A549 (cell line): ENCODE measurements around the gene ARHGAP26.

Experiments
- CTCF ChIP-seq: fragments of >200 bp; sonication (Bioruptor Twin); formaldehyde crosslinking; IDR thresholded peaks from 3 replicates; pipeline ENCODE4 v1.5.1; 2016
- EHF ChIP-seq: fragments of 250-450 bp; sonication (Bioruptor Pico); IDR thresholded peaks from 2 replicates; pipeline ENCODE4 v1.5.0; 2020; ENCODE audit warnings: mild to moderate bottlenecking
- ELK1 ChIP-seq: fragments of 150-350 bp; IDR thresholded peaks from 2 replicates; pipeline ENCODE4 v1.6.1; 2014; ENCODE audit warnings: low read depth, mild to moderate bottlenecking, low read length
- MAX ChIP-seq: IDR thresholded peaks from 2 replicates; pipeline ENCODE4 v1.6.1; 2012
- MAZ ChIP-seq: fragments of 150-350 bp; IDR thresholded peaks from 2 replicates; pipeline ENCODE4 v1.6.1; 2014; ENCODE audit warnings: antibody characterized with exemption, low read depth, low read length, borderline replicate concordance
- POLR2A ChIP-seq: IDR thresholded peaks from 2 replicates; pipeline ENCODE4 v1.6.1; 2012; ENCODE audit warnings: mild to moderate bottlenecking, low read length
- RAD21 ChIP-seq, 2 experiments: fragments of >200 bp in 1 of 2; sonication (Bioruptor Twin) in 1 of 2; formaldehyde crosslinking in 1 of 2; IDR thresholded peaks in 1 of 2; conservative IDR thresholded peaks in 1 of 2; 2 replicates in 1 of 2; 3 replicates in 1 of 2; pipeline ENCODE4 v1.6.1; 2012 to 2018; ENCODE audit warnings: inconsistent platforms in 1 of 2
- RFX5 ChIP-seq: fragments of 450-650 bp; IDR thresholded peaks from 2 replicates; pipeline ENCODE4 v1.7.1; 2014; ENCODE audit warnings: antibody characterized with exemption, mild to moderate bottlenecking, moderate library complexity
- ZNF302 ChIP-seq: fragments of 250-450 bp; sonication (Bioruptor Pico); IDR thresholded peaks from 2 replicates; pipeline ENCODE4 v1.9.0; 2021; ENCODE audit warnings: inconsistent platforms, mild to moderate bottlenecking, moderate library complexity
- TF ChIP-seq, protein P1 (sequence below): fragments of 450-650 bp; IDR thresholded peaks from 2 replicates; pipeline ENCODE4 v1.6.1; 2014; ENCODE audit warnings: antibody characterized with exemption

GRCh38 chr5:142981886-142982820 lies 212.0 kb downstream of the ARHGAP26 start:
- TF ChIP-seq CTCF, result no peak
- no peak for TF ChIP-seq RAD21 (conservative IDR thresholded peaks at IDR 0.05 in 1 of 2, IDR thresholded peaks at IDR 0.05 in 1 of 2)
- TF ChIP-seq RFX5, result no peak
- TF ChIP-seq EHF, result no peak
- no peak for TF ChIP-seq MAX
- TF ChIP-seq ELK1, result no peak
- no peak for TF ChIP-seq ZNF302 (CRISPR knock-in tag)
- no peak for TF ChIP-seq POLR2A
- TF ChIP-seq, protein P1, sequence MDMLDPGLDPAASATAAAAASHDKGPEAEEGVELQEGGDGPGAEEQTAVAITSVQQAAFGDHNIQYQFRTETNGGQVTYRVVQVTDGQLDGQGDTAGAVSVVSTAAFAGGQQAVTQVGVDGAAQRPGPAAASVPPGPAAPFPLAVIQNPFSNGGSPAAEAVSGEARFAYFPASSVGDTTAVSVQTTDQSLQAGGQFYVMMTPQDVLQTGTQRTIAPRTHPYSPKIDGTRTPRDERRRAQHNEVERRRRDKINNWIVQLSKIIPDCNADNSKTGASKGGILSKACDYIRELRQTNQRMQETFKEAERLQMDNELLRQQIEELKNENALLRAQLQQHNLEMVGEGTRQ, result no peak
- TF ChIP-seq MAZ, result no peak
